OCI-LY7 (cell line): Measurements from ENCODE around the gene C11orf54.

Experiments
- EZH2phosphoT487 ChIP-seq: fragments of 200-600 bp; sonication (generic); IDR thresholded peaks from 2 replicates; pipeline ENCODE4 v1.6.1; 2018; ENCODE audit warnings: low read depth, borderline replicate concordance, mild to moderate bottlenecking, mixed run types, antibody characterized with exemption, low read length, moderate library complexity, mixed read lengths
- TF ChIP-seq, protein P1 (sequence below): fragments of 200-600 bp; sonication (generic); conservative IDR thresholded peaks from 2 replicates; pipeline ENCODE4 v1.5.1; 2014; ENCODE audit warnings: mild to moderate bottlenecking, antibody characterized with exemption, low read length, moderate library complexity, mixed read lengths

GRCh38 chr11:93718057-93718563 is 23.4 kb upstream of the C11orf54 start:
- TF ChIP-seq EZH2phosphoT487, result no peak
- TF ChIP-seq, protein P1, sequence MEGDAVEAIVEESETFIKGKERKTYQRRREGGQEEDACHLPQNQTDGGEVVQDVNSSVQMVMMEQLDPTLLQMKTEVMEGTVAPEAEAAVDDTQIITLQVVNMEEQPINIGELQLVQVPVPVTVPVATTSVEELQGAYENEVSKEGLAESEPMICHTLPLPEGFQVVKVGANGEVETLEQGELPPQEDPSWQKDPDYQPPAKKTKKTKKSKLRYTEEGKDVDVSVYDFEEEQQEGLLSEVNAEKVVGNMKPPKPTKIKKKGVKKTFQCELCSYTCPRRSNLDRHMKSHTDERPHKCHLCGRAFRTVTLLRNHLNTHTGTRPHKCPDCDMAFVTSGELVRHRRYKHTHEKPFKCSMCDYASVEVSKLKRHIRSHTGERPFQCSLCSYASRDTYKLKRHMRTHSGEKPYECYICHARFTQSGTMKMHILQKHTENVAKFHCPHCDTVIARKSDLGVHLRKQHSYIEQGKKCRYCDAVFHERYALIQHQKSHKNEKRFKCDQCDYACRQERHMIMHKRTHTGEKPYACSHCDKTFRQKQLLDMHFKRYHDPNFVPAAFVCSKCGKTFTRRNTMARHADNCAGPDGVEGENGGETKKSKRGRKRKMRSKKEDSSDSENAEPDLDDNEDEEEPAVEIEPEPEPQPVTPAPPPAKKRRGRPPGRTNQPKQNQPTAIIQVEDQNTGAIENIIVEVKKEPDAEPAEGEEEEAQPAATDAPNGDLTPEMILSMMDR, result no peak
